Activated T-cell treated with anti-CD3 and anti-CD28 coated beads, Interleukin-2, amount 50 U/mL, for 1 hour (primary cell): ENCODE measurements around the gene TARBP1.
"Not testable (repeated sequence)": the region's sequence is repeated elsewhere in the genome, so short reads cannot be mapped to it uniquely, and the experiment has no call there.

Experiments used
- DNase-seq: peaks from one replicate; pipeline ENCODE4 v3.0.0-alpha.2; 2020

TARBP1 gene

DNA sequence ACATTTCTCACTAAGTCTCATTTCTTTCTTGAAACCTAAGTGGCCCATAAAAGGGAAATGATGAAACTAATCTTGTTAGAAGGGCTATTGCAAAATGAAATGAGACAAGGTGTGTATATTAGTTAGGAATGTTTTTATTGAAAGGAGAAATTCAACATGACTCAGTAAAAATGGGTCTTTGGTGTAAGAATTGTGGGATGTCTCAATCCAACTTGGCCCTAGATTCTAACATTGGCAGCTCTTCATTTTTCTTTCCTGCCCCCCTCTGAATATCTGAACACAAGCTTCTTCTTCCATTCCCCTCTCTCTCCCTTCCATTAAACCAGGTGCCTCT lies 26.8 kb upstream of the TARBP1 start:
- DNase-seq: no peak

DNA sequence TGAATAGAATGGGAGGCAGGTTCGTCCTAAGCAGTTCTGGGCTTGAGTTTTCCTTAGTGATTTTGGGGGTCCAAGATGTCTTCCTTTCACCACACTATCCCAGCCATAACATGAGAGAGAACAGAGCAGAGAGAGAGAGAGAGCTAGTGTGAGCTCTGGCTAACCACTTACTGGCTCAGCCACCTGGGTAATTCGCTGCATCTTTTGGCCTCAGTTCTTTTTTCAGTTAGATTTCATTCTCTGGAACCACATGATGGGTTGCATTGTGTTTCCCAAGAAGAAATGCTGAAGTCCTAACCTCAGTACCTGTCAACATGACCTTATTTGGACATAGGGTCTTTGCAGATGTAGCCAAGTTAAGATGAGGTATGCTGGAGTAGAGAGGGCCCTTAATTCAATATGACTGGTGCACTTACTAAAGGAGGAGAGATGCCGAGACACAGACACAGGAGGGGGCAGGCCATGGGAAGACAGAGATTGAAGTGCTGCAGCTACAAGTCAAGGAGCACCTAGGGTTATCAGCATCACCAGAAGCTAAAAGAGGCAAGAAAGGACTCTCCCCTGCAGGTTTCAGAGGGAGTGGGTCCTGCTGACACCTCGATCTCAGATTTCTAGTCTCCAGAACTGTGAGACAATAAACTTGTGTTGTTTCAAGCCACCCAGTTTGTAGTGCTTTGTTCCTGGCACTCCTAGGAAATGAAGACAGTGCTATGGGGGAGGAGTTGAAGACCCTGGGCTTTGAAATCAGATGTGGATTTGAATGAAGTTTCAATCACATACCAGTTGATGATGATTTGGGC lies 26.2 kb upstream of the TARBP1 start:
- DNase-seq: no peak

DNA sequence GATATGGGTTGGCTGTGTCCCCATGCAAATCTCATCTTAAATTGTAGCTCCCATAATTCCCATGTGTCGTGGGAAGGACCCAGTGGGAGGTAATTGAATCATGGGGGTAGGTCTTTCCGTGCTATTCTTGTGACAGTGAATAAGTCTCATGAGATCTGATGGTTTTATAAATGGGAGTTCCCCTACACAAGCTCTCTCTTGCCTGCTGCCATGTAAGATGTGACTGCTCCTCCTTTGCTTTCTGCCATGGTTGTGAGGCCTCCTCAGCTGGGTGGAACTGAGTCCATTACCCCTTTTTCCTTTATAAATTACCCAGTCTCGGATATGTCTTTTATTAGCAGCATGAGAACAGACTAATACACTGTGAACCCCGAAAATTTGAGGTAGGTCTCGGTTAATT lies 25.3 kb upstream of the TARBP1 start:
- DNase-seq: not testable (repeated sequence)

DNA sequence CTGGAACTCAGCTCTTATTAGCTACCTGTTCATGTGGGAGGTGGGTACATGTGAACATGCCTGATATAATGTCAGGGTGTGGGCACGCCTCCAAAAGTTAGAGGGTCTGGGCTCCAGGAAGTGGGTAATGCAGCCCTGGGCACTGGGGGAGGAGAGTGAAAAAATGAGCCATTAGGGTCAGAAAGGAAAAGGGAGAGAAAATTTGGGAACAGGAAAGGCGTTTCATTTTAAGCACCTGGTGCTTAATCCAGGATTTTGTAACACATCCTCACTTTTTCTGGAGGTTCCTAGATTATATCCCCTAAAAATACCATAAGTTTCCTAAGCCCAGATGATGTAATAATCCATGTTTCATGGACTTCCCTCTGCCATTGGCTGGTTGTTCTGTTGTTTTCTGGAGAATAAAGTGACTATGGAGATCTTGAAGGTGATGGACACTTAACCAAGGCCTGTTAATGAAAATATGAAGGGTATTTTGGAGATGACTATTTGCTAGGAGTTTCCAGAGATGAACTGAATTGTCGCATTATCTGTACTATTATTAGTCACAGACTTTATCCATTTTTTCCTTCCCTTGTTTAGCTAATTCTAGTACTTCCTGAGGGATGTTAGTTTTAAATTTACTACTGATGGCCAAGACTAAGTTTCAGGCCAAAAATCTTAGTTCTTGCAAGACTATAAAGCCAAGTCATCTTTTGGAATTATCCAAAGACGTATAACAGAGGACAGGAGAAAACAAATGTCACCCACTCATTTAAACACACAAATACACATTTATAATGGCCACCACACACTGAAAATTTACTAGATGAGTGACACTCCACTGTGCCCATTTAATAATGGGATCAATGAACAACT lies 24.4 kb upstream of the TARBP1 start:
- DNase-seq: no peak

DNA sequence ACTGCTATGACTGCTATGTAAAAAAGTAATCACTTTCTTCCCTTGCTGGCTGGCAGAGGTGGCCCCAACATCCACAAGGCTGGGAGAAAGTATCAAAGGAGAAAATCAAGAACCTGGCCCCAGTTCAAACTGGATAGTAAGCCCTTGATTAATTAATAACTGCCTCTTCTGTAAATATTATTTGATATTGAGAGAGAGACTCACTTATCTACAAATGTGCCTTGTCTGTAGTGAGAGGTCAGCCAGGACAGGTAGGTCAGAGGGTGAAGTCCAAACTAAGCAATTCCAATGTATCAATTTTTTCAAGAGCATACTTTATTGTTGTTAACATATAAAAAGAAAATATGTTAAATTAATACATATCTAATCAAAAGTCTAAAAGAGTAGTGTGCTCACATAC lies 23.8 kb upstream of the TARBP1 start:
- no peak for DNase-seq

DNA sequence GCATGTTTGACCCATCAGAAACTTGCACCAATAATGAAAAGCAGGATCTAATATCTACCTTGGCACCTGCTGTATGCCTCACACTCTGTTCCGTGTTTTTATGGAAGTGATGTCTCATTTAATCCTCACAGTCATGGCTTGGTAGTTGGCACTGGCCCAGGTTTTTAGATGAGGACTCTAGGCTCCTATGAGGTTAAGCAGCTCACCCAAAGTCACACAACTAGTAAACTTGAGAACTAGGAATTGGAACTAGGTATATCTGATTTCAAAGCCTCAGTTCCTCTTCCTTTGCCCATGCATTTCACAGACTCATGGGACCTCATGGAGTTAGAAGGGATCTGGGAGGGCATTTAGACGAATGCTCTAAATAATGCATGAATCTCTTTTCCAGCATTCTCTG lies 21.3 kb upstream of the TARBP1 start:
- no peak for DNase-seq

DNA sequence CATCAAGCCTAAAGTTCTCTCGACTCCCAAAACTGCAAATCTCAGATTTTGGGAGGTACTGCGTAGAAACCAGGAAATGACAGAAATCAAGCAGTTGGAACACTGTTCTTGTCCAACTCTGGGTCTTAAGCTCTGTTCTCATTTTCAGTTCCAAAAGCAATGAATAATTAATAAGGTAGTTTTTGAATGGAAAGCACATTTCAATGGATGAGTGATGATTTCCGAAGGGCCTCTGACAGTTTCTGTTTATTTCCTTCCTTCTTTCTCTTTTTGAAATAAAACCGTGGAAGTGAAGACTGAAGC lies 20.9 kb upstream of the TARBP1 start:
- DNase-seq: no peak

DNA sequence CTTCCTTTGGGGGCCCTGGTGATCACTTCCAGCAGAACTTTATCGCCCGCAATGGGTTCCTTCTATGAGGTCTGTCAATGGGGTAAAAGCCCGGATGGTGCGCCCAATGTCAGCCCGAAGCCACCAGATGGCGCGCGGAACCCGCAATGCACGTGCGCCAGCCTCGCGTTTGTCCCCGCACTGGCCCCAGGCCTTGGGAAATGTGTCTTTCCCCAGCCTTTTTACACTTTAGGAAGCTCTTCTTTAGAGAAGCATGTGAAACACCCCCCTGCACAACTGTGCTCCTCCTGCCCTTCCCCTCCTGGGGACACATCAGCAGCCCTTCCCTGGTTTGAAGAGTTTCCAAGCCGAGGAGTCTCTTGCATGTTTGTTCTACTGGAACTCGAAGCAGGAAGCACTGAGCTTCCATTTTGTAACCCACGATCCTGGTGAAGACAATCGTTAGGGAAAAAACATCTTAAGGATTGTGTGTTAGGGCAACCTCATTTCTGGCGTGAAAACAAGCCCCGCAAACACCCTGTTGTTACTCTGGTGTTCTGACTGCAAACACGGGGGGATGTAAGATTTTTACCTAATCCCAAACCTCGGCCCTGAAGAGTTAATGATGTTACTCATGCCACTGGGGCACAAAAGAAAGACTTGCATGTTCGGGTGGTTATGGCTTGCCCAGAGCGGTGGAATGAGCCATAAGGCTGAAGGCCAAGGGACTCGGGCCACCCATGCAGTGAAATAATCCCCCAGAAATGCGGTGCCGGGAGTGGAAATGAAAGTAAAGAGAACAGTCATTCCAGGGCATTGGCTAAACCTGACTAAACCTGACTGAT lies 20.4 kb upstream of the TARBP1 start:
- DNase-seq: peak; percentile 88

DNA sequence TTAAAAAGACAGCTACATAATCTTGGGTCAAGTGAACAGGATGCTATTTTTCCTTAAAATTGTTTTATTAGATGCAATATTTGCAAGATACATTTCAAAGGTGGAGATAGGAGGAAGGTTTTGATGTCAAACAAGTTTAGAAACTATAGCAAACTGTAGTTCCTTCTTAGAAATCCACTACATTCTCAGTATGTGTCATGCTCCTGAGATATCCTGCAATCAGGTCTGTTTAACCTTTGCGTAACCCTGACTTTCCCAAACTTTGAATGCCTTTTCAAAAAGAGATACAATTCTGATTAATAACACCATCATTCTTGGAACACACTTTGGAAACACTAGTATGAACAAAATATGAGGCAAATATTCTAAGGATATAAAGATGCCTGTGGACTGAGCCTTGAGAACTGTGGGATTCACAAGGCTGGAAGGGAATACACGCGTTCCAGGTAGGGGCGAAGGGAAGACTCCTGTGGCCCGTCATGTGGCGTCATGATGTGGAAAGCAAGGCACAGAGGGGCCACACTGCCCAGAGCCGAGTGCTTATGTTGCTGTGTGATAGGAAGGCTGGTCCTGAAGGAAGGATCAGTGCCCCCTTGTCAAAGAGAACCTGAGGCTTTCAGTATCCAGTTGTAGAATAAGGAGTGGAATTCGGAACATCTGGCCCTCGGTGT lies 19.6 kb upstream of the TARBP1 start:
- no peak for DNase-seq

DNA sequence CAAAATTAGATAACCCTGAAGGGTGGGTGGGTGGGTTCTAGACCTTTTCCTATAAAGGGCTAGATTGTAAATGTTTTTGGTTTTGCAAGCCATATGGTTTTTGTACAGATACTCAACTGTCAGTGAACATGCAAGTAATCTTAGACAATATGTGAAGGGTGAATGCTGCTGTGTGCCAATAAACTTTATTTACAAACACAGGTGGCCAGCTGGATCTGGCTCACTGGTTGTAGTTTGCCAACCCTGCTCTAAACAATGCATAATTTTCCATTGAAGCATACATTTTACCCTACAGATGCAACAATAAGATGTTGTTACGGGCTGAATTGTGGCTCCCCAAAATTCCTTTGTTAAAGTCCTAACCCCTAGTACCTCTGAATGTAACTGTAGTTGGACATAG lies 18.6 kb upstream of the TARBP1 start:
- no peak for DNase-seq

DNA sequence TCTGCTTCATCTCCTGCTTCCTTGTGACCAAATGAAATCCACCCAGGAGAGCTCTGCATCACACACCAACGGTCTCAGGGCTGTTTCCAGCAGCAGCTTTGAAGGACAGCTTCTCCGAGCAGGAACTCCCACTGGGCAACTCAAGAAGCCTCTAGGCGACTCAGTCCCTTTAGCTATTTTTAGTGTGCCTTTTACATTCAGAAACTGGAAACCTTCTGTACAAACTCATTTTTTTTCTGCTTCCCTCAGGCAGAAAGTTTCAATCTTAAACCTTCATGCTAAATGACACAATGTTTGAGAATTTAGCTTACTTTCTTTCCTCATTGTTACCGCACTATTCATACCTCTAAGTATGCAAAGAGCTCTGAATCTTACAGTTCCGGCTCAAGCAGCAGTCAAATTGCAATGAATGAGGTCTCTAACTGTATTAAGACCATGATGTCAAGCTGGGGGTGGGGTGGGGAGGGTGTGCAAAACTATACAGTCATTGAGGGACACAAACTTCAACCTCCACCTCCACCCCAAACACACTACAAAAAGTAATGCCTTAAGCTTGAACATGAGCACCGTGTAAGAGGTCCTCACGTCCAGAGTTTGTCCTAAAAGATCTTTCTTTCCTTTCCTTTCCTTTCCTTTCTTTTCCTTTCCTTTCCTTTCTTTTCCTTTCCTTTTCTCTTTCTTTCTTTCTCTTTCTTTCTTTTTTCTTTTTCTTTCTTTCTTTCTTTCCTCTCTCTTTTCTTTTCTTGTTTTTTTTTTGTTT lies 16.4 kb upstream of the TARBP1 start:
- DNase-seq: no peak

DNA sequence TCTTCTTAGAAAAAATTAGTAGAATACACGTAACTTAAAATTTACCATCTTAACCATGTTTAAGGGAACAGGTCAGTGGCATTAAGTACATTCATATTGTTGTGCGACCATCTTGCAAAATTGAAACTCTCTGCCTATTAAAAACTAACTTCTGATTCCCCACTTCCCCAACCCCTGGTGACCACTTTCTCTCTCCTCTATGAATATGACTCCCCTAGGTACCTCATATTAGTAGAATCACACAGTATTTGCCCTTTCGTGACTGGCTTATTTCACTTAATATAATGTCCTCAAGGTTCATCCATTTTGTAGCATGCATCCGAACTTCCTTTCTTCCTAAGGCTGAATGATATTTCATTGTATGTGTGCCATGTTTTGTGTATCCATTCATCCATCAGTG lies 15.1 kb upstream of the TARBP1 start:
- no peak for DNase-seq

DNA sequence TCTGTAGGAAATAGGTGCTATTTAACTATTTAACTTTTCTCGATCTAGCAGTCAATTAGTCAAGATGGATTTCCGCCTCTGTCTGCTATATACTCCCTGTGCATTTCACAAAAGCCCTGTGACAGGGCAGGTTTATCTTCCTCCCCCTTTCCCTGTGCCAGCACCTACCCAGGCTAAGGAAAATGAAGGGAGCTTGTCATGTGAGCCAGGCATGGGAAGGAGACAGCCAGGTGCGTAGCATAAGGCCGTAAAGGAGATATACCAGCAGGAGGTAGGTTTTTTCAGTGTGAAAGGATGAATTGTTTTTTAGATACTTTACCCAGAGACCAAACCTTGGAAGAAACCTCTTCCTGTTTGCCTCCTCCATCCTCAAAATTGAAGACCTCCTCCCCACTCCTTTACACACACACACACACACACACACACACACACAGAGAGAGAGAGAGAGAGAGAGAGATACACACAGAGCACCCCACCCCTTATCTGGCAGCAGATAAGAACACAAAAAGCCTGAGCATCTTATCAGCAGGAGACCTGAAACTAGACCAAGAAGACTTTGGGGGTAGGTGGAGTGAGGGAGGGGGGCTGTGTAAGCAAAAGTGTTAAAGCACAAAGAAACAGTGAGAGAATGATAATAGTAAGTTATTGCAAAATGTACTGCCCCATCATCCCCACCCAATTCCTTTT lies 12.0 kb upstream of the TARBP1 start:
- no peak for DNase-seq

DNA sequence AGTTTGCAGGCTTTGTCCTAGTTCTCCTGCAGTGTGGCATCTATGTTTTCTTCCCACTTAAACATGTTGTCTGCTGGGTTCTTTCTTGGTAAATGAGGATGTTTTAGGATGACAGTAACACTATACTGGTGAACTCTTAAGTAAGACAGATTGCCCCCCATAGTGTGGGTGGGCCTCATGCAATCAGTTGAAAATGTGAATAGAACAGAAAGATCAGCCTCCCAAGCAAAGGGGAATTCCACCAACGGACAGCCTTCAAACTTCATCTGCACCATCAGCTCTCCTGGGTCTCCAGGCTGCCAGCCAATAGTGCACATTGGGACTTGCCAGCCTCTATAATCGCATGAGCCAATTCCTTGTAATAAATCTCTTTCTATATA lies 10.7 kb upstream of the TARBP1 start:
- no peak for DNase-seq

DNA sequence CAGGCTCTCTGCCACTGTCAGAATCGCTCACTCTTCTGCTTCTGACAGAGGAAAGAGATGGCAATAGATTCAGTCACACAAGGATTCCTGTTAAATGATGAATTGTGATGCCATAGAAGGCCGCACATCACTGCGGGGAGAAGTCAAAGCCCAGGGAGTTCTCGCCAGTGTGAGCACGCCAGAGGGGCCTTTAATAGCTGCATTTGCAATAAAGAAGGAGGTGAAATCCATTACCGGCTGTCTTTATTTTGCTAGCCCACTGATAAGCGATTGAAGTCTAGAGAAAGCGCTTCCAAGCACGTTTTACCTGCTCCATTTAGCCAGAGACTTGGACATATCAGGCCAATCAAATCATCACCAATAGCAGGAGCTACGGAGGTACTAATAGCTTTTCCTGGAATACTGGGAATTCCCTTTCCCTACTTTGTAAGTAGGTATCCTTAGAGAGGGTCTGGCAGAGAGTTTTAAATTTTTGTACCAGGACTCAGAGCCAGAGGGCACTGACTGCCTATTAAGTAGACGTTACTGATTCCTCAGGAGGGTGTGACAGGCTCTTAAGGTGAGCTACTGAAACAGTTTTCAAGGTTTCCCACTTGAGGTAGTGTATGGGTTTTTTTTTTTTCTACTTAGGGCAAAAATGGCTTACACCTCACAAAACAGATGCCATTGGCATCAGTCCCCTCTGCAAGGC lies 10.2 kb upstream of the TARBP1 start:
- DNase-seq: no peak

DNA sequence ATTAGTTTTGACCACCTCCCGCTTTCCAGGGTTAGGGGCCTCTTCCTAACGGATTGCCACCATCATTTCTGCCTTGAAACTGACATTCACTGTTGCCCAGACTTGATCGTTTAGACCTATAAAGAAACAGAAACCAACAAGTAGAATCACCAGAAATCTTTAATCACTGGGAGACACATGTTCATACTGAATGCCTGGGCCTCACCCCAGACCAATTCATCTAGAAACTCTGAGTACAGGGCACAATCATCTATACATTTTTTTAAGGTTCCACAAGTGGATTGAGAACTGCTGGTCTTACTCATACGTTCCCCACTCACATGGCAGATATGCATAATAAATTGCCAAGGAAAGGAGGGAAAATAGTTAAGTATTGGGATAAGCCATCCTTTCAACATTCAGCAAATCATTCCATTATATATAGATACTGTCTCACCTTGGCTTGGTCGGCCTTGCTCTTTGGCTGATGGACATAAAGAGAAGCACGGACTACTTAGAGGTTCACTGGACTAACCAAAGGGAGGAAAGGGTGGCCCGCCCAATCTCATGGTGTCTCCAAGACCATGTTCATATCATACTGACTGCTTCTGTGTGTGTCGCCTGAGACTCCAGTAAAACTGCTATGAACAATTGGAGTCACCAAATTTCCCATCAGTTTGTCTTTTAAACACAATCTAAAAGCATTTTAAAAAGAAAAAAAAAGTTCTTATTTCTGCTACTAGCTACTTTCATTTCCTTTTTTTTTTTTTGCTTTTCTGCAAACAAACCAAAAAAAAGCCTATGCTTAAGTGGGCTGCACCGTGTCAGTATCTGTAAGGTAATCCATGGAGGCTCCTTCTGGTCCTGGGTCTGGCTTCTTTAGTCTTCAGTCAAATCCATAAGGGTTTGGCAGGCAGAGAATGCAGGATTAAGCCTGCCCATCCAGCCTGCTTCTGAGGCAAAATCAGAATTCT lies 9.4 kb upstream of the TARBP1 start:
- no peak for DNase-seq

DNA sequence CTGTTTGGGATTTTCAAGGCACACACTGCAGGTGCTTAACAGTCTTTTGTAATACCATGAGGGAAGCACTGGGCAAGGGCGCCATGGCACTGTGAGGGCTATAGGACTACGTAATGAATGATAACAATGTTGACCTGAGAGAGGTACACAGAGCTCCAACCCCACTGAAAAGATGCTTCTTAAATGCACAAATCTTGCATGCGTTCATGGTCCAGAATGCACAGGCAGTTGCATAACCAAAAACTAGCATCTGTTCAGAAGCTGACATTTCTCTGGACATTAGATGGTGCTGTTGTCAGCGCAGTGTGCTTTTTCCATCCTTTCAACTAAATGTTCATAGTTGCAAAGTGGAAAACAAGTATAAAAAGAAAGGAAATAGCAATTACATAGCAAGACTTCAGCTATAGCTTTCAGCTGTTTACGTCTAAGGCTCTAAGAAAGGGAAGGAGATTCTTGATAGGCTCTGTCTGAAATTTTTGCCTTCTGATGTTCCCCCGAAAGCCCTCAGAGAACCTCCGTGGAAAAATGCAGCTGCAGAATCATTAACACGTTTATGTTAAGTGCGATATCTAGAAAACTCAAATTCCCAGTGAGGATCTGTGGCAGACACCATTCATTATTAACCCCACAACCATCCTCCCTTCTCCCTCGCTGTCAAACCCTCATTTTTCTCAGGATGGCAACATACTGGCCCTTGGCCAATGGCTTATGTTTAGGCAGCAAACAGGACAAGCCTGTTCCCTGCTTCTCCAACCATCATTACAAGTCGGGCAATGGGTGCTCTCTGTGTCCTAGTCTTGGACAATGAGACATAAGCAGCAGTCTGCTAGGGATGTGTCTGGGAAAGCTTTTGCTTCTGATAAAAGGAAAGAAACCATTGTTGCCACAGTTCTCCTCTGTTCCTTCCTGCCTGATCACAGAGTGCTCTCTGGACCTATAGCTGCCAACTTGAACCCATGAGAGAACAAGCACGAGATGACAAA lies 8.2 kb upstream of the TARBP1 start:
- no peak for DNase-seq

DNA sequence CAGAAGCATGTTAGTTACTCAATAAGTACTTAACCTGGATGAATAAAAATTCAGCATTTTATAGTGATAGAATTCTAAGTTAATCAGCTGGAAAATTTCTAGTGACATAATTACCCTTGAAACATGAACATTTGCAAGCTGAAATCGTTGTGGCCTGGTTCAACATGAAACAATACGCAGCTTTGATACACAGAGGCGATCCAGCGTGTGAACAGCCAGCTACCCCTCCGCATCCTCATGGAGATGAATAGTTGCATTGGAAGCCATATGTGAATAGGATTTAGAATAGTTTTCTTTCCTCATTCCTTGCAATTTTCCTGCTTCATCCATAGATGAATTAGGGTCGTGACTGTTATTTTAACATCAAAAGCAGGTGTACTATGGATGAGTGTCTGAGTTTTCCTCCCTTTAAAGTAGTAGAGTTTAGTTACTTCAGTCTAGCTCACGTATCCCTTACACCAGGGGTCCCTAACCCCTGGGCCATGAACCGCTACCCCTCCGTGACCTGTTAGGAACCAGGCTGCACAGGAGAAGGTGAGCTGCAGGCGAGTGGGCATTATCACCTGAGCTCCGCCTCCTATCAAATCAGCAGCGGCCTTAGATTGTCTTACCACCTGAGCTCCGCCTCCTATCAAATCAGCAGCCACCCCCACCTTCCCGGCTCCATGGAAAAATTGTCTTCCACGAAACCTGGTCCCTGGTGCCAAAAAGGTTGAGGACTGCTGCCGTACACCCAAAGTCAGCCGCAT lies 6.2 kb upstream of the TARBP1 start:
- no peak for DNase-seq
